SK-N-SH (cell line): ENCODE results near the gene HK1. TPM values are rescaled to one million over a fixed set of nuclear protein-coding genes. Genes with fewer than 3 reads are reported as not detected.

ENCODE experiments used
- CTCF ChIA-PET: fragments of 300-600, 350-600 bp; formaldehyde crosslinking; extraction: SDS; loops from one replicate; lab custom pipeline; 2021; lab: Yijun Ruan, JAX
- POLR2A ChIA-PET: fragments of 350-600 bp; sonication (Branson Sonifier 250); formaldehyde crosslinking; extraction: SDS; loops from one replicate; lab custom pipeline; 2020; ENCODE audit warnings: antibody characterized with exemption, inconsistent platforms; lab: Yijun Ruan, JAX
- DNase-seq: peaks from one replicate; pipeline ENCODE4 v3.0.0; 2012
- H2AFZ ChIP-seq: fragments of 200-600 bp; sonication (generic); 2 replicates; pipeline ENCODE4 v1.8.1; 2016; ENCODE audit warnings: antibody characterized with exemption, mild to moderate bottlenecking, low read depth
- H3F3A ChIP-seq: fragments of 200-600 bp; sonication (generic); replicated peaks from 2 replicates; pipeline ENCODE3; 2016; ENCODE audit warnings: antibody characterized with exemption, mild to moderate bottlenecking; ENCODE audit not compliant: insufficient read depth
- H3K27ac ChIP-seq, 2 experiments: fragments of 200-500 bp in 1 of 2; fragments of 200-600 bp in 1 of 2; sonication (Bioruptor generic) in 1 of 2; sonication (generic), shearing (Covaris generic) in 1 of 2; 2 replicates each; pipeline versions ENCODE4 v1.5.1 to v1.6.1; 2014 to 2016; ENCODE audit warnings: low read depth in 2 of 2, inconsistent platforms in 1 of 2, low read length in 1 of 2, mild to moderate bottlenecking in 1 of 2, mixed read lengths in 1 of 2
- H3K27me3 ChIP-seq: fragments of 200-600 bp; sonication (generic), shearing (Covaris generic); 2 replicates; pipeline ENCODE4 v1.6.1; 2016; ENCODE audit warnings: mixed run types; ENCODE audit not compliant: insufficient read depth
- H3K36me3 ChIP-seq, 2 experiments: fragments of 200-500 bp in 1 of 2; fragments of 200-600 bp in 1 of 2; sonication (Bioruptor generic) in 1 of 2; sonication (generic) in 1 of 2; replicated peaks in 1 of 2; 2 replicates each; pipeline versions ENCODE3 to v1.5.1; 2014 to 2016; ENCODE audit warnings: low read length in 1 of 2, mild to moderate bottlenecking in 1 of 2; ENCODE audit not compliant: insufficient read depth in 2 of 2, control insufficient read depth in 1 of 2
- H3K4me1 ChIP-seq, 2 experiments: fragments of 200-500 bp in 1 of 2; fragments of 200-600 bp in 1 of 2; sonication (Bioruptor generic) in 1 of 2; sonication (generic), shearing (Covaris generic) in 1 of 2; 2 replicates each; pipeline versions ENCODE4 v1.5.1 to v1.6.1; 2014 to 2016; ENCODE audit warnings: low read depth in 1 of 2, low read length in 1 of 2, mixed run types in 1 of 2; ENCODE audit not compliant: insufficient read depth in 2 of 2, control insufficient read depth in 1 of 2
- H3K4me2 ChIP-seq: fragments of 200-600 bp; sonication (generic), shearing (Covaris generic); 2 replicates; pipeline ENCODE4 v1.6.1; 2017; ENCODE audit warnings: mixed run types
- H3K4me3 ChIP-seq, 2 experiments: fragments of 200-500 bp in 1 of 2; fragments of 200-600 bp in 1 of 2; sonication (Bioruptor generic) in 1 of 2; sonication (generic), shearing (Covaris generic) in 1 of 2; 2 replicates each; pipeline versions ENCODE4 v1.5.1 to v1.8.1; 2014 to 2016; ENCODE audit warnings: low read depth in 2 of 2, inconsistent platforms in 1 of 2, low read length in 1 of 2, mild to moderate bottlenecking in 1 of 2, mixed read lengths in 1 of 2, moderate library complexity in 1 of 2
- H3K79me2 ChIP-seq: fragments of 200-600 bp; sonication (generic); 2 replicates; pipeline ENCODE4 v1.8.1; 2017; ENCODE audit warnings: mild to moderate bottlenecking; ENCODE audit not compliant: insufficient read depth
- H3K9ac ChIP-seq: fragments of 200-600 bp; sonication (generic); 2 replicates; pipeline ENCODE4 v1.6.1; 2017; ENCODE audit warnings: mixed run types
- H3K9me2 ChIP-seq: fragments of 200-600 bp; sonication (generic); 2 replicates; pipeline ENCODE4 v1.6.1; 2017; ENCODE audit warnings: mixed run types
- H3K9me3 ChIP-seq: fragments of 200-600 bp; sonication (generic); 2 replicates; pipeline ENCODE4 v1.6.1; 2017; ENCODE audit warnings: mixed run types, mild to moderate bottlenecking, moderate library complexity
- H4K20me1 ChIP-seq: fragments of 200-600 bp; sonication (generic); 2 replicates; pipeline ENCODE4 v1.6.1; 2017; ENCODE audit warnings: mild to moderate bottlenecking, mixed run types; ENCODE audit not compliant: insufficient read depth
- CHD2 ChIP-seq: fragments of 150-350 bp; IDR thresholded peaks from 2 replicates; pipeline ENCODE4 v1.6.1; 2018; ENCODE audit warnings: low read length; ENCODE audit not compliant: partially characterized antibody
- CTCF ChIP-seq: fragments of 200-600 bp; sonication (generic); IDR thresholded peaks from 2 replicates; pipeline ENCODE4 v1.6.1; 2017; ENCODE audit warnings: antibody characterized with exemption, mild to moderate bottlenecking, moderate library complexity
- JUND ChIP-seq: IDR thresholded peaks from 2 replicates; pipeline ENCODE4 v1.4.0; 2012
- MAX ChIP-seq: IDR thresholded peaks from 2 replicates; pipeline ENCODE4 v1.4.0; 2012; ENCODE audit warnings: low read depth
- MEF2A ChIP-seq: IDR thresholded peaks from 2 replicates; pipeline ENCODE4 v1.4.0; 2012; ENCODE audit warnings: low read depth, borderline replicate concordance
- PBX3 ChIP-seq: IDR thresholded peaks from 2 replicates; pipeline ENCODE4; 2012
- POLR2AphosphoS5 ChIP-seq: IDR thresholded peaks from 2 replicates; pipeline ENCODE4 v1.6.1; 2012; ENCODE audit warnings: low read depth, low read length
- RAD21 ChIP-seq: IDR thresholded peaks from 2 replicates; pipeline ENCODE4 v1.6.1; 2012; ENCODE audit warnings: mild to moderate bottlenecking, low read length
- SIN3A ChIP-seq: IDR thresholded peaks from 2 replicates; pipeline ENCODE4 v1.6.1; 2012; ENCODE audit warnings: low read depth, mild to moderate bottlenecking, low read length, moderate library complexity, borderline replicate concordance
- TCF12 ChIP-seq: IDR thresholded peaks from 2 replicates; pipeline ENCODE4 v1.4.0; 2012
- TEAD4 ChIP-seq: IDR thresholded peaks from 2 replicates; pipeline ENCODE4 v1.4.0; 2012; ENCODE audit warnings: mild to moderate bottlenecking, borderline replicate concordance; ENCODE audit not compliant: insufficient read depth
- WGBS: methylation state at CpG from one replicate; pipeline ENCODE4 v1.1.6; 2017; ENCODE audit warnings: low lambda C conversion rate; 5-methylcytosine and 5-hydroxymethylcytosine counted together
- polyA plus RNA-seq, 3 experiments: library from polyadenylated mRNA; depleted of rRNA; stranded (reverse); fragments of >200 nt; gene quantifications; 2 replicates each; pipeline ENCODE4 v1.2.3, GENCODE V29; 2012
- TF ChIP-seq, protein P1 (sequence below): IDR thresholded peaks from 2 replicates; pipeline ENCODE4 v1.4.0; 2012; ENCODE audit warnings: low read depth, borderline replicate concordance
- TF ChIP-seq, protein P2 (sequence below): fragments of 150-350 bp; IDR thresholded peaks from 2 replicates; pipeline ENCODE4 v1.6.1; 2016; ENCODE audit warnings: mild to moderate bottlenecking, low read depth, low read length
- TF ChIP-seq, protein P3 (sequence below): IDR thresholded peaks from 2 replicates; pipeline ENCODE4 v1.4.0; 2012; ENCODE audit warnings: low read depth, borderline replicate concordance

Gene HK1
- polyA plus RNA-seq, 1 of the 3 experiments (the other 2 are of a cell fraction) = 38.7 TPM

GRCh38 chr10:69426376-69426727 is 148.1 kb downstream of the HK1 start:
- H3K4me2 ChIP-seq = no peak overlapping the region
- no peaks in the 10 kb centered on the region for H3K9me3 ChIP-seq
- 100% methylated on average over 2 of the region's 4 CpGs for WGBS
- H3K9me2 ChIP-seq = no peaks in the 10 kb centered on the region
- CTCF ChIA-PET = interaction anchor here (1.8 to 4.3 kb wide), 2 partner anchors 81 to 89 kb away, joined by 8 to 28 read pairs; no protein-coding TSS in a partner anchor
- H3K27ac ChIP-seq = no peak overlapping the region
- no peak overlapping the region for H3K9ac ChIP-seq
- no peak overlapping the region for H3K4me3 ChIP-seq
- no peak for DNase-seq
- H3F3A ChIP-seq = no peaks in the 10 kb centered on the region
- H3K79me2 ChIP-seq = no peaks in the 10 kb centered on the region
- H2AFZ ChIP-seq = no peak overlapping the region
- POLR2A ChIA-PET = no interaction called here
- H4K20me1 ChIP-seq = no peaks in the 10 kb centered on the region
- no peaks in the 10 kb centered on the region for H3K4me1 ChIP-seq
- no peak for TF ChIP-seq MEF2A
- TF ChIP-seq SIN3A = no peak
- TF ChIP-seq, protein P1, sequence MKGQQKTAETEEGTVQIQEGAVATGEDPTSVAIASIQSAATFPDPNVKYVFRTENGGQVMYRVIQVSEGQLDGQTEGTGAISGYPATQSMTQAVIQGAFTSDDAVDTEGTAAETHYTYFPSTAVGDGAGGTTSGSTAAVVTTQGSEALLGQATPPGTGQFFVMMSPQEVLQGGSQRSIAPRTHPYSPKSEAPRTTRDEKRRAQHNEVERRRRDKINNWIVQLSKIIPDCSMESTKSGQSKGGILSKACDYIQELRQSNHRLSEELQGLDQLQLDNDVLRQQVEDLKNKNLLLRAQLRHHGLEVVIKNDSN = no peak
- TF ChIP-seq RAD21 = no peak
- no peak for TF ChIP-seq MAX
- H3K27me3 ChIP-seq = no peaks in the 10 kb centered on the region; the same call in 1 of the 2 replicates
- H3K36me3 ChIP-seq = no peaks in the 10 kb centered on the region

- Histone ChIP-seq H3K9ac (no peak overlapping the region), H3K4me3 (no peak overlapping the region), H3F3A (no peaks in the 10 kb centered on the region)
- TF ChIP-seq POLR2AphosphoS5 = no peak
- TF ChIP-seq CHD2 = no peak
- TF ChIP-seq MAX = no peak
- TF ChIP-seq TCF12 = no peak
- TF ChIP-seq, protein P2, sequence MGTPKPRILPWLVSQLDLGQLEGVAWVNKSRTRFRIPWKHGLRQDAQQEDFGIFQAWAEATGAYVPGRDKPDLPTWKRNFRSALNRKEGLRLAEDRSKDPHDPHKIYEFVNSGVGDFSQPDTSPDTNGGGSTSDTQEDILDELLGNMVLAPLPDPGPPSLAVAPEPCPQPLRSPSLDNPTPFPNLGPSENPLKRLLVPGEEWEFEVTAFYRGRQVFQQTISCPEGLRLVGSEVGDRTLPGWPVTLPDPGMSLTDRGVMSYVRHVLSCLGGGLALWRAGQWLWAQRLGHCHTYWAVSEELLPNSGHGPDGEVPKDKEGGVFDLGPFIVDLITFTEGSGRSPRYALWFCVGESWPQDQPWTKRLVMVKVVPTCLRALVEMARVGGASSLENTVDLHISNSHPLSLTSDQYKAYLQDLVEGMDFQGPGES = no peak
- no peak for TF ChIP-seq PBX3
- no peak for TF ChIP-seq TEAD4
- no peak for TF ChIP-seq JUND
- TF ChIP-seq, protein P3, sequence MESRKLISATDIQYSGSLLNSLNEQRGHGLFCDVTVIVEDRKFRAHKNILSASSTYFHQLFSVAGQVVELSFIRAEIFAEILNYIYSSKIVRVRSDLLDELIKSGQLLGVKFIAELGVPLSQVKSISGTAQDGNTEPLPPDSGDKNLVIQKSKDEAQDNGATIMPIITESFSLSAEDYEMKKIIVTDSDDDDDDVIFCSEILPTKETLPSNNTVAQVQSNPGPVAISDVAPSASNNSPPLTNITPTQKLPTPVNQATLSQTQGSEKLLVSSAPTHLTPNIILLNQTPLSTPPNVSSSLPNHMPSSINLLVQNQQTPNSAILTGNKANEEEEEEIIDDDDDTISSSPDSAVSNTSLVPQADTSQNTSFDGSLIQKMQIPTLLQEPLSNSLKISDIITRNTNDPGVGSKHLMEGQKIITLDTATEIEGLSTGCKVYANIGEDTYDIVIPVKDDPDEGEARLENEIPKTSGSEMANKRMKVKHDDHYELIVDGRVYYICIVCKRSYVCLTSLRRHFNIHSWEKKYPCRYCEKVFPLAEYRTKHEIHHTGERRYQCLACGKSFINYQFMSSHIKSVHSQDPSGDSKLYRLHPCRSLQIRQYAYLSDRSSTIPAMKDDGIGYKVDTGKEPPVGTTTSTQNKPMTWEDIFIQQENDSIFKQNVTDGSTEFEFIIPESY = no peak
- TF ChIP-seq CTCF = no peak
- TF ChIP-seq, protein P1 = no peak
- TF ChIP-seq, all 33 proteins: peak for 0
- Histone ChIP-seq H3K27ac (no peak overlapping the region), H3K79me2 (no peaks in the 10 kb centered on the region), H3K27me3 (no peaks in the 10 kb centered on the region), H3K4me2 (no peak overlapping the region), H2AFZ (no peak overlapping the region), H4K20me1 (no peaks in the 10 kb centered on the region), H3K4me1 (no peaks in the 10 kb centered on the region), H3K36me3 (no peaks in the 10 kb centered on the region), H3K9me2 (no peaks in the 10 kb centered on the region), H3K9me3 (no peaks in the 10 kb centered on the region)
- CTCF ChIA-PET = interaction anchor here (0.7 to 4.3 kb wide), 10 partner anchors 8 to 186 kb away, joined by 3 to 28 read pairs (median 4); partner anchors contain the start of gene TSPAN15
- no peak for DNase-seq
- POLR2A ChIA-PET = no interaction called here
- WGBS = 68% methylated on average over 8 of the region's 8 CpGs
These were observed 149.9 kb downstream of the HK1 start for GRCh38 chr10:69428165-69428564.
